Dedifferentiated amniotic fluid mesenchymal stem cell (primary cell): Measurements from ENCODE around the gene PCDHA3.
"Not testable (repeated sequence)": the region's sequence is repeated elsewhere in the genome, so short reads cannot be mapped to it uniquely, and the experiment has no call there.

Experiments
- DNase-seq: peaks from one replicate; pipeline ENCODE4 v3.0.0-alpha.2; 2016; ENCODE audit errors: extremely low spot score

PCDHA3 gene

GRCh38 chr5:140800816-140801493 lies at the start of gene PCDHA3:
TSS of gene PCDHA3 (plus strand) at chr5:140801057.
- no peak for DNase-seq

DNA sequence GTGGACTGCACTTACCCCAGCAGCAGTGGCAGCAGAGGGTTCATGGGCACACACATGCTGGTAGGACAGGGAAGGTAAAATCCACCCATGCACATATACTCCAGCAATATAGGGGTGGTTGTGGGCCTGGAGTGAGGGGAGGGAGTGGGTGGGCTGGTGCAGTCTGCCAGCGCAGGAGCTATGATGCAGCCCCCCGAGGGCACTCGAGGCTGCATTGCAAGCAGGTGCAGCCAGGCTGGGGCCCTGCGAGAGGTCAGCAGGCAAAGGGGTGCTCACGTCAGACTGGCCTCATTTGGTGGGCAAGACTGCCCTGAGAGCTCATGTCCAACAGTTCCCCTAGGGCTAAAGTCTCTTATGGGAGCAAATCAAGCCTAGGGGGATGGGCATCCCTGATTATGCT lies 47.3 kb upstream of the PCDHA3 start:
- DNase-seq: no peak

DNA sequence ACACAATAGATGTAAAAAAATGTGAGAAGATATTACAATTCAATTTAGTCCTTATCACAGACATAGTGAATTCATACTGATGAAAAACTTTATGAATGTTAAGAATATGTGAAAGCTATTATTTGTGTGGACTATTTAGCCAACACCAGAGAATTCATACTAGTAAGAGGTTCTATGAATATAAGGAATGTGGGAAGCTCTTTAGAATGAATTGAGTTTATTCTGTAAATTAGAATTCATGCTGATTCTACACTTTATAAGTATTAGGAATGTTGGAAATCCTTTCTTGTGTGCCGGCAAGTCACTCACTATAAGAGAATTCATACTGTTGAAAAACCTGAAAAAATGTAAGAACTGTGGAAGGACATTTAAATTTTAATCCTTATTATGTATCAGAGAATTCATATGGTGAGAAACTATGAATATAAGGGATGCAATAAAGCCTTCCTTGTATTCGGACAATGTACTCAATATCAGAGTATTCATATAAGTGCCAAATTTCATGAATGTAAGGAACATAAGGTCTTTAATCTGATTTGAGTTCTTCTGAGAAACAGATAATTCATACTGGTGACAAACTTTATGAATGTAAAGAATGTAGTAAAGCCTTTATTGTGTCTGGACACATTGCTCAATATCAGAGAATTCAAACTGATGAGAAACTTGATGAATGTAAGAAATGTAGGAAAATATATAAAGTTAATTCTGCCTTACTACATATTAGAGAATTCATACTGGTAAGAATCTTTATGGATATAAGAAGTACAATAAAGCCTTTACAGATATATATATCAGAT lies 36.5 kb upstream of the PCDHA3 start:
- no peak for DNase-seq

DNA sequence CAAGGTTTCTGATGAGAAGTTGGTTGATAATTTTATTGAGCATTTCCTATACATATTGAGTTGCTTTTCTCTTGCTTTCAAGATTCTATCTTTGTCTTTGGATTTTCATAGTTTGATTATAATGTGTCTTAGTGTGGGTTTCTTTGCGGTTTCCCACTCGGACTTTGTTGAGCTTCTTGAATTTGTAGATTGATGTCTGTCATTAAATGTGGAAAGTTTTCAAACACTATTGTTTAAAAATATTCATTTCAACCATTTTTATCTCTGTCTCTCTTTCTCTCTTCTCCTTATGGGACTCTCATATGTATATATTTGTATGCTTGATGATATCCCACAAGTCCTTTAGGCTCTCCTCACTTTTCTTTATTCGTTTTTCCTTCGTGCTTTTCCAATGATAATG lies 33.4 kb upstream of the PCDHA3 start:
- DNase-seq: no peak

GRCh38 chr5:140780512-140780911 lies 20.3 kb upstream of the PCDHA3 start:
- DNase-seq: no peak

DNA sequence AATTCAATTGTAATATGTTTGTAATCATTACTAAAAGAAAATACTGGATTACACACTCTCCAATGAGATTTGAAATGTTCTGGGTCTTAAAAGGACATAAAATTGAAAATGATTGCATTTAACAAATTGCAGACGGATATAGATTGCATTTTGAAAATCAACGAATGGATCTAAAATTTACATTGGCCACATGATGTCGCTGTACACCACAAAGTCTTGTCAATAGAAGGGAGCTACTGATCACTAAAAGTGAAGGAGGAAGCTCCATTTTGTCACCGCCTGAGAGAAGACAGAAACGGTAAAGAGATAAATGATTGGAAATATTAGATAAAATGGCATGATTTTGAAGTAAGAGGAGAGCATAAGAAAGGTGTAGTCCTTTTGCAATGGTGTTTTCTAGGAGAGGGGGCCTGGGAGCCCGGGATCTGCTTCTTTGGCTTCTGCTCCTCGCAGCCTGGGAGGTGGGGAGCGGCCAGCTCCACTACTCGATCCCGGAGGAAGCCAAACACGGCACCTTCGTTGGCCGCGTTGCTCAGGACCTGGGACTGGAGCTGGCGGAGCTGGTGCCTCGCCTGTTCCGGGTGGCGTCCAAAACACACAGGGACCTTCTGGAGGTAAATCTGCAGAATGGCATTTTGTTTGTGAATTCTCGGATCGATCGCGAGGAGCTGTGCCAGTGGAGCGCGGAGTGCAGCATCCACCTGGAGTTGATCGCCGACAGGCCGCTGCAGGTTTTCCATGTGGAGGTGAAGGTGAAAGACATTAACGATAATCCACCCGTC lies 14.8 kb upstream of the PCDHA3 start, which contains the start of gene PCDHA1:
PCDHA1 (plus strand) TSS at position 236 of the 782 bp plus-strand sequence.
- no peak for DNase-seq

DNA sequence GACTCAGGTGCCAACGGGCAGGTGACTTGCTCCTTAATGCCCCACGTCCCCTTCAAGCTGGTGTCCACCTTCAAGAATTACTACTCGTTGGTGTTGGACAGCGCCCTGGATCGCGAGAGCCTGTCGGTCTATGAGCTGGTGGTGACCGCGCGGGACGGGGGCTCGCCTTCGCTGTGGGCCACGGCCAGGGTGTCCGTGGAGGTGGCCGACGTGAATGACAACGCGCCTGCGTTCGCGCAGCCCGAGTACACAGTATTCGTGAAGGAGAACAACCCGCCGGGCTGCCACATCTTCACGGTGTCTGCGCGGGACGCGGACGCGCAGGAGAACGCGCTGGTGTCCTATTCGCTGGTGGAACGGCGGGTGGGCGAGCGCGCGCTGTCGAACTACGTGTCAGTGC lies 13.4 kb upstream of the PCDHA3 start:
- DNase-seq: not testable (repeated sequence)

GRCh38 chr5:140787849-140788504 lies 12.9 kb upstream of the PCDHA3 start:
- DNase-seq: not testable (repeated sequence)

- no peak for DNase-seq
Measured at GRCh38 chr5:140791089-140791488, 9.8 kb upstream of the PCDHA3 start.

DNA sequence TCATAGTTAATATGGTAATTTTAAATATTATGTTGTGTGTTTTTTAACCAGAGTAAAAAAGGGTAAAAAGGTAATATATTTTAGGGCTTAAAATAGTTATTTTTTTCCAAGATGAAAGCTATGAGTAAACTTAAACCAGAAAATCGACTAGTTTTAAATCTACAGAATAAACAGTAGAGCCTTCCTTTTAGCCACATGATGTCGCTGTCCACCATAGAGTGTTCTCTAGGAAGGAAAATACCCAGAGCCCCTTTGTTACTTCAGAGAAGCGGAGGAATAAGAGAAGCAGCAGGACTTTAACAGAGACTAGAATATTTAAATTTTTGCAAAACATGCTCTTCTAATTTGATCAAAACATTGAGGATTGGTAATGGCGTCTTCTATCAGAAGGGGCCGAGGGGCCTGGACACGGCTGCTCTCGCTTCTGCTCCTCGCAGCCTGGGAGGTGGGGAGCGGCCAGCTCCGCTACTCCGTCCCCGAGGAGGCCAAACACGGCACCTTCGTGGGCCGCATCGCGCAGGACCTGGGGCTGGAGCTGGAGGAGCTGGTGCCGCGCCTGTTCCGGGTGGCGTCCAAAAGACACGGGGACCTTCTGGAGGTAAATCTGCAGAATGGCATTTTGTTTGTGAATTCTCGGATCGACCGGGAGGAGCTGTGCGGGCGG lies 6.1 kb upstream of the PCDHA3 start, which contains the start of gene PCDHA2:
PCDHA2 (plus strand) TSS at position 258 of the 664 bp plus-strand sequence.
- DNase-seq: no peak

GRCh38 chr5:140795259-140795641 lies 5.6 kb upstream of the PCDHA3 start:
- DNase-seq: no peak

GRCh38 chr5:140796072-140796717 lies 4.7 kb upstream of the PCDHA3 start:
- not testable (repeated sequence) for DNase-seq

- DNase-seq: no peak
Measured at GRCh38 chr5:140796718-140797095, 4.2 kb upstream of the PCDHA3 start.

DNA sequence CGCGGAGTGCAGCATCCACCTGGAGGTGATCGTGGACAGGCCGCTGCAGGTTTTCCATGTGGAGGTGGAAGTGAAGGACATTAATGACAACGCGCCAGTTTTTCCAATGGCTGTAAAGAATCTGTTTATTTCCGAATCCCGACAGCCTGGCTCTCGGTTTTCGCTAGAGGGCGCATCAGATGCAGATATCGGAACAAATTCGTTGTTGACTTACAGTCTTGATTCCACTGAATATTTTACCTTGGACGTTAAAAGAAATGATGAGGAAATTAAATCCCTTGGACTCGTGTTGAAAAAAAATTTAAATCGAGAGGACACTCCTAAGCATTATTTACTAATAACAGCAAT lies 611 bp downstream of the PCDHA3 start:
- no peak for DNase-seq

GRCh38 chr5:140802381-140802780 lies 1.5 kb downstream of the PCDHA3 start:
- DNase-seq: not testable (repeated sequence)

DNA sequence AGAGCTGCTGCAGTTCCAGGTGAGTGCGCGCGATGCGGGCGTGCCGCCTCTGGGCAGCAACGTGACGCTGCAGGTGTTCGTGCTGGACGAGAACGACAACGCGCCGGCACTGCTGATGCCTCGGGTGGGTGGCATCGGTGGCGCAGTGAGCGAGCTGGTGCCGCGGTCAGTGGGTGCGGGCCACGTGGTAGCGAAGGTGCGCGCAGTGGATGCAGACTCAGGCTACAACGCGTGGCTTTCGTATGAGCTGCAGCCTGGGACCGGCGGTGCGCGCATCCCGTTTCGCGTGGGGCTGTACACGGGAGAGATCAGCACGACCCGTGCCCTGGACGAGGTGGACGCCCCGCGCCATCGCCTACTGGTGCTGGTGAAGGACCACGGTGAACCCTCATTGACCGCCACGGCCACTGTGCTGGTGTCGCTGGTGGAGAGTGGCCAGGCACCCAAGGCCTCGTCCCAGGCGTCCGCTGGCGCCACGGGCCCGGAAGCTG lies 2.0 kb downstream of the PCDHA3 start:
- no peak for DNase-seq

- no peak for DNase-seq
Measured at GRCh38 chr5:140806834-140807775, 6.2 kb downstream of the PCDHA3 start, which contains the start of gene PCDHA4. TSS of gene PCDHA4 (plus strand) at chr5:140807068.

- not testable (repeated sequence) for DNase-seq
Measured at GRCh38 chr5:140808241-140808888, 7.5 kb downstream of the PCDHA3 start.

DNA sequence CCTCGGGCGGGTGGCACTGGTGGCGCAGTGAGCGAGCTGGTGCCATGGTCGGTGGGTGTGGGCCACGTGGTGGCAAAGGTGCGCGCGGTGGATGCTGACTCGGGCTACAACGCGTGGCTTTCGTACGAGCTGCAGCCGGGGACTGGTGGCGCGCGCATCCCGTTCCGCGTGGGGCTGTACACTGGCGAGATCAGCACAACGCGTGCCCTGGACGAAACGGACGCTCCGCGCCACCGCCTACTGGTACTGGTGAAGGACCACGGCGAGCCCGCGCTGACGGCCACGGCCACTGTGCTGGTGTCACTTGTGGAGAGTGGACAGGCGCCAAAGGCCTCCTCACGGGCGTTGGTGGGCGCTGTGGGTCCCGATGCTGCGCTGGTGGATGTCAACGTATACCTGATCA lies 8.0 kb downstream of the PCDHA3 start:
- no peak for DNase-seq
